AG09309 (cell line): ENCODE data around the gene PPFIA3.
"Not testable (repeated sequence)": the region's sequence is repeated elsewhere in the genome, so short reads cannot be mapped to it uniquely, and the experiment has no call there.

Experiments used
- DNase-seq: peaks from one replicate; pipeline ENCODE4 v3.0.0-alpha.2; 2010; ENCODE audit warnings: low read depth
- H3K4me3 ChIP-seq: 2 replicates; pipeline ENCODE4 v1.5.1; 2011; ENCODE audit warnings: mild to moderate bottlenecking, low read depth, low read length, moderate library complexity; ENCODE audit not compliant: control insufficient read depth
- CTCF ChIP-seq: IDR thresholded peaks from 2 replicates; pipeline ENCODE4 v1.5.1; 2011; ENCODE audit warnings: mild to moderate bottlenecking, low read depth, low read length, inconsistent platforms; ENCODE audit not compliant: insufficient read depth, control insufficient read depth; ENCODE audit errors: missing control alignments

Gene PPFIA3

GRCh38 chr19:49167857-49168409, 48.6 kb downstream of the PPFIA3 start:
- no peak overlapping the region for H3K4me3 ChIP-seq
- TF ChIP-seq CTCF, result no peak
- DNase-seq, result no peak

- TF ChIP-seq CTCF, result no peak
- no peak overlapping the region for H3K4me3 ChIP-seq
- no peak for DNase-seq
Measured at GRCh38 chr19:49168421-49168820, 49.1 kb downstream of the PPFIA3 start.

- no peak for DNase-seq
- TF ChIP-seq CTCF, result no peak
- H3K4me3 ChIP-seq, result no peak overlapping the region
Measured at GRCh38 chr19:49173198-49173597, 53.9 kb downstream of the PPFIA3 start.

DNA sequence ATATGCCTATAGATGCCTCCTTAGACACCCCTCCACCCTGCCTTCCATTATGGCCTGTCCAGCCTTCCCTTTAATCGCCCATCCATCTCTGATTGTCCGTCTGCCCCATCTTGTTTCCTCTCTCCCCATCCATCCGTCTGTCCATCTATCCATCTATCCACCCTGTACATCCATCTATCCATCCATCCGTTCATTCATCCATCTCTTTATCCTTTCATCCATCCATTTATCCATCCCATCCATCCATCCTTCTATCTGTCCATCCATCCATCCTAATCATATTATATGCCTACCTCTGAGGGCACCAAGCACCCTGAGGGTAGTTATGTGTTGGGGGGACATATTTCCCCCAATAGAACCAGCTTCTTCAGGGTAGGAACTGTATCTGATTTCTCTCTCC, 61.3 kb downstream of the PPFIA3 start:
- no peak for DNase-seq
- no peak overlapping the region for H3K4me3 ChIP-seq
- no peak for TF ChIP-seq CTCF

- not testable (repeated sequence) for DNase-seq, H3K4me3 ChIP-seq
Measured at GRCh38 chr19:49182010-49182847, 62.9 kb downstream of the PPFIA3 start.

DNA sequence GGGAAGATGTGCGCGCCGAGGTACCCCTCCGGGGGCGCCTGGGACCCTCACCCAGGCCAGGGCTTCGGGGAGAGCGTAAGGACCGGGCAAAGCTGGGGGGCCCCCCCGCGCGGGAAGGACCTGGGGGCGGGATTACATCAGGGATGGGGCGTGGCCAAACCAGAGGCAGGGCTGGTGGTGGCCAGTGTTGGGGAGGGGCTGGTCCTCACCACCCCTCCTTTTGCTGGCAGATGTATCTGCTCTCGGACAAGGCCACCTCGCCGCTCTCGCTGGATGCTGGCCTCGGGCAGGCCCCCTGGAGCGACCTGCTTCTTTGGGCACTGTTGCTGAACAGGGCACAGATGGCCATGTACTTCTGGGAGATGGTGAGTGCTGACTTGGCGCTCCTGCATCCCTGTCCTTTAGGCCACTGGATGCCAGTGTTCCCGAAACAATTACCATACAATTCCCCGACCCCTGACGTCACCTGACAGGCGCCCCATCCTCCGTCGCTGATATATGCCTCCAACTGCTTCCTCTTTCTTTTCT, 63.6 kb downstream of the PPFIA3 start:
- no peak overlapping the region for H3K4me3 ChIP-seq
- no peak for DNase-seq
- TF ChIP-seq CTCF, result no peak

GRCh38 chr19:49186108-49186507, 66.8 kb downstream of the PPFIA3 start:
- no peak overlapping the region for H3K4me3 ChIP-seq
- TF ChIP-seq CTCF, result no peak
- no peak for DNase-seq
